Measurements from ENCODE around the gene SCYGR5.

DNA sequence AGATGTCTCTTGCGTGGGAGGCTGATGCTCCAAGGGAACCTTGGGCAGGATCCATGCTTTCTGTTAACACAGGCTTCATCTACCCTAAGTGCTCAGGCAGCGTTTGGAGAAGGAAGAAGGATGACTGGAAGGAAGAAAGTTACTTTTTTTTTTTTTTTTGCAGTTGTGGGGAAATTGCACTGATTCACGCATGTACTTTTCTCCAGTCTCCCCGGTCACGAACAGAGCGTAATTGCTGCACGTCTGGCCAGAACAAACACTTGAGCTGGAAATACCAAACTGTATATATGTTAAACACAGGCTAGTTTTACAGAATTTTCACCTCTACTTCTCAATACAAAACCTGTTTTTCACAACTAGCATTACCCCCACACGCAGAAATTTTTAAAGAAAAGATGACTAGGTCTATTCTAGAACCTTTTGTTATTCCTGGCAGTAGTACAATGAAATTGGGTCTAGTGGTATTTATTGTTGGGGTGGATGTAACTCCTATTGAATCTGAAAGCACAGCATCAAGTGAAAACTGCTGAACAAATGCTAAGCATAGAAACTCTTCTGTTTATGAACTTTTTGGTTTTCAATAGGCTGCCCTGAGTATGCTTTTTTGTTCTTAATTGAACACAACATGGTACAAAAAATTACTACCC, 9.3 kb upstream of the SCYGR5 start:
- TF ChIP-seq POLR2AphosphoS5 (IDR thresholded peaks at IDR 0.05; ENCODE audit: insufficient read depth, low read depth, low read length) (no peak), JUN (IDR thresholded peaks at IDR 0.05; ENCODE audit: borderline replicate concordance, insufficient read depth, insufficient read length, low read depth) (no peak), POLR2A (IDR thresholded peaks at IDR 0.05; ENCODE audit: low read depth, low read length) (no peak), EZH2 (IDR thresholded peaks at IDR 0.05; ENCODE audit: borderline replicate concordance, low read depth, low read length, severe bottlenecking) (no peak)
- TF ChIP-seq, protein P1, sequence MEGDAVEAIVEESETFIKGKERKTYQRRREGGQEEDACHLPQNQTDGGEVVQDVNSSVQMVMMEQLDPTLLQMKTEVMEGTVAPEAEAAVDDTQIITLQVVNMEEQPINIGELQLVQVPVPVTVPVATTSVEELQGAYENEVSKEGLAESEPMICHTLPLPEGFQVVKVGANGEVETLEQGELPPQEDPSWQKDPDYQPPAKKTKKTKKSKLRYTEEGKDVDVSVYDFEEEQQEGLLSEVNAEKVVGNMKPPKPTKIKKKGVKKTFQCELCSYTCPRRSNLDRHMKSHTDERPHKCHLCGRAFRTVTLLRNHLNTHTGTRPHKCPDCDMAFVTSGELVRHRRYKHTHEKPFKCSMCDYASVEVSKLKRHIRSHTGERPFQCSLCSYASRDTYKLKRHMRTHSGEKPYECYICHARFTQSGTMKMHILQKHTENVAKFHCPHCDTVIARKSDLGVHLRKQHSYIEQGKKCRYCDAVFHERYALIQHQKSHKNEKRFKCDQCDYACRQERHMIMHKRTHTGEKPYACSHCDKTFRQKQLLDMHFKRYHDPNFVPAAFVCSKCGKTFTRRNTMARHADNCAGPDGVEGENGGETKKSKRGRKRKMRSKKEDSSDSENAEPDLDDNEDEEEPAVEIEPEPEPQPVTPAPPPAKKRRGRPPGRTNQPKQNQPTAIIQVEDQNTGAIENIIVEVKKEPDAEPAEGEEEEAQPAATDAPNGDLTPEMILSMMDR (IDR thresholded peaks at IDR 0.05; ENCODE audit: extremely low read depth in 1 of 2, insufficient read depth in 1 of 2, low read depth in 1 of 2, low read length in 2 of 2) = no peak
- TF ChIP-seq, protein P2, sequence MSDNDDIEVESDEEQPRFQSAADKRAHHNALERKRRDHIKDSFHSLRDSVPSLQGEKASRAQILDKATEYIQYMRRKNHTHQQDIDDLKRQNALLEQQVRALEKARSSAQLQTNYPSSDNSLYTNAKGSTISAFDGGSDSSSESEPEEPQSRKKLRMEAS (IDR thresholded peaks at IDR 0.05; ENCODE audit: insufficient read depth, insufficient read length) = no peak
